ENCODE results near the gene INPP1.
A peak's percentile ranks its signal among the peaks of the same experiment; 100 is the strongest.

INPP1 gene

GRCh38 chr2:190408538-190409271 lies 65.3 kb downstream of the INPP1 start:
- peak; percentile 59 to 77 for DNase-seq (ENCODE audit: low read depth in 2 of 2)

DNA sequence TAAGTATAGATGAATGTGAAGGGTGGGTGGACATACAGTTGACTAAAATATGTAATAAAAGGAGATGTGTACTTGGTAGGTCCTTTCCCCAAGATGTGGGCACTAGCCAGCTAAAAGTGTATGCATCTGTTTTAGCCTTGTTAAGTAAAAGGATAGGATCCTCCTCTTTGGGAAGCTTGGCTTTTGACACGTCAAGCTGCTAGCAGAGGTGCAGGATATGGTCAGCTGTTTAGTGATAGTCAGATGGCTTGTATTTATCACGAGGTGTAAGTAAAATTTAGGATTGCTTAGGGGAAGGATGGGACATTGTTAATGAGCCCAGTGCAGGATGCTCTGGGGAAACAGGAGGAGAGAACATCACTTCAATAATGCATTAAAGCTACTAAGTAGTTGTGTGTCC lies 66.2 kb downstream of the INPP1 start:
- DNase-seq (ENCODE audit: low read depth in 2 of 2): no peak

DNA sequence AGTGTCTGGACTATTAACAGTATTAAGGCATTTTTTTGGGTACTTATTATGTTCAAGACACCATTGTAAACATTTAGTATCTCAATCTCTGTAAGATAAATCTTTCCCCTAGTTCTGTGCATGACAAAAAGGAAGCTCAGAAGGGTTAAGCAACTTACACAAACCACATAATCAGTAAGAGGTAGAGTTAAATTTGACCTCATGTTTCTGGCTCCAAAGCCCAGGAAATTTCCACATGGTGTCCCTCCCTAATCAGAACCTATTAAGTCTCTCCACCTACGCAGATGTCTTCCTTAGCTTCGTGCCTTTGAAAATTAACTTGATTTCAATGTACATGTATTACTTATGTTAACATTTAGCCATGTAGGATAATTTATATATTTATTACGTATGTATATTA lies 66.8 kb downstream of the INPP1 start:
- DNase-seq (ENCODE audit: low read depth in 2 of 2): no peak

- DNase-seq (ENCODE audit: low read depth in 2 of 2): no peak
Observed at GRCh38 chr2:190412966-190413365, 69.6 kb downstream of the INPP1 start.

- no peak for DNase-seq (ENCODE audit: low read depth in 2 of 2)
Observed at GRCh38 chr2:190413421-190413820, 70.0 kb downstream of the INPP1 start.

- DNase-seq (ENCODE audit: low read depth in 2 of 2): no peak
Observed at GRCh38 chr2:190415251-190415650, 71.9 kb downstream of the INPP1 start.

DNA sequence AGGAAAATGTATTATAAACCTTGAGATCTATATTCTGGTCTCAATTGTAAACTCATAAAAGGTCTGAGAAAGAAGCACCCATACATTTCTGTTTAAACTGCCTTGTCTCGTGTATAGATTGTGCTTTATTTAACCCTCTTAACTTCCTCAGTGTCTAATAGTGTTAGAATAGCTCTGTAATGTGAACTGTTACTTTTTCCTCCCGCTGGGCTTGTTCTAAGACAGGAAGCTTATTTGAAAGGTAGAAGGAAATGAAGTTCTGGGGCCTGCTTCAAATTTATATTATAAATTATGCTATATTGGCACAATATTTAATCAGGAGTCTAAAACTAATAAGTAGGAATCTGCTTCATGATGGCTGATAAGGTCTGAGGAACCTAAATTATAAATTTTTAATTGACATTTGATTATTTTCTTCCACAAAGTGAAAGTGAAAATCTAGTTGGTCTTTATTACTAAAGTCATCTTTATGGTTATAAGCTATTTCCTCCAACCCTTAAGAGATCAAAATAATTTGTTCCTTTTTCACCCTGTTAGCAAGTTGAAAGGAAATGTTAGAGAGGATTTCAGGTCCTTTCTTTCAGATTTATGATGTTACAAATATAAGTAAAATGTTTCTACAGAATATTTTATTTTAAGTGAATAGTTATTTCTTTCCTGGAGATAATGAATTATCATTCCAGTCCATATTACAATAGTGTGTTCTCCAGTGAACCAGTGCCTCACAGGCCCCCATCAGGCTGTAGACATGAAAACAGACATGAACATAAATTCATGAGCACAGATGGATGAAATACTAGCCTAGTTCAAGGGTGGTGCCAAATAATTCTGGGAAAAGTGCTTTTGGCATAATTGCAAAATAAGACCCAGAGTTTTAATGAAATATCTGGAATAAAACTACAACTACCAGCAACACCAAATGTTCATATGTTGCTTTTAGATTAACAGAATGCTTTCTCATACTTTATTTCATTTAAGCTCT lies 72.7 kb downstream of the INPP1 start:
- DNase-seq (ENCODE audit: low read depth in 2 of 2): no peak

GRCh38 chr2:190417045-190417842 lies 73.9 kb downstream of the INPP1 start:
- no peak for DNase-seq (ENCODE audit: low read depth in 2 of 2)

DNA sequence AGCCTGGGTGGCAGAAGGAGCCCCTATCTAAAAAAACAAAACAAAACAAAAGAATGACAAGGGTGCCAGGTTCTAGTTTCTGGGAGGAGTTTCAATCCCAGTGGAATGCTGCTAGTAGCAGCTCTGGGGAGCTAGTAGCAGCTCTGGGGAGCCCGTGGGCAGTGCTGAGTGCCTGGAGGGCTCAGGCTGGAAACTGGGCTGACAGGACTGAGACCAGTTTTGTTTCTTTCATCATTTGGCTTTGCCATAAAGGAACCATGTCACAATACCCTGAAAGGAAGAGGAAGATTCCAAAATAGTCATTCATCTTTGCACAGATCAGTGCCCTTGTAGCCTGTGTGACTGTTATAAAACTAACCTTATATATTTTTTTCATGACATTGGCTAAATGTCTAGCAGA lies 75.3 kb downstream of the INPP1 start:
- DNase-seq (ENCODE audit: low read depth in 2 of 2): no peak

GRCh38 chr2:190420801-190421200 lies 77.4 kb downstream of the INPP1 start:
- DNase-seq (ENCODE audit: low read depth in 2 of 2): no peak
